NCI-H446 (cell line): ENCODE measurements around the gene MAP3K13.
A peak's percentile ranks its signal among the peaks of the same experiment; 100 is the strongest.

Source experiments
- DNase-seq, 2 experiments: peaks; one replicate each; lab custom pipeline; 2025; lab: John Stamatoyannopoulos, UW

The MAP3K13 gene

GRCh38 chr3:185362850-185363661 is at the start of gene MAP3K13:
Gene MAP3K13, plus strand, starts transcription at chr3:185363136. Its CDS starts 65,446 bp downstream, at chr3:185428582.
- DNase-seq: peak; percentile 94 to 98

- no peak for DNase-seq
Measured at GRCh38 chr3:185313693-185314246, 49.2 kb upstream of the MAP3K13 start.

GRCh38 chr3:185316740-185317412 is 46.1 kb upstream of the MAP3K13 start:
- no peak for DNase-seq

GRCh38 chr3:185317674-185318073 is 45.3 kb upstream of the MAP3K13 start:
- DNase-seq: no peak

- DNase-seq: no peak
Measured at GRCh38 chr3:185318141-185318540, 44.8 kb upstream of the MAP3K13 start.

- no peak for DNase-seq
Measured at GRCh38 chr3:185319801-185320200, 43.1 kb upstream of the MAP3K13 start.

- DNase-seq: no peak
Measured at GRCh38 chr3:185320949-185321348, 42.0 kb upstream of the MAP3K13 start.

GRCh38 chr3:185322101-185322719 is 40.7 kb upstream of the MAP3K13 start:
- DNase-seq: no peak

- no peak for DNase-seq
Measured at GRCh38 chr3:185325946-185326791, 36.8 kb upstream of the MAP3K13 start.

GRCh38 chr3:185327062-185327461 is 35.9 kb upstream of the MAP3K13 start:
- no peak for DNase-seq

GRCh38 chr3:185328324-185329004 is 34.5 kb upstream of the MAP3K13 start:
- no peak for DNase-seq

- DNase-seq: no peak
Measured at GRCh38 chr3:185330238-185330637, 32.7 kb upstream of the MAP3K13 start.

- no peak for DNase-seq
Measured at GRCh38 chr3:185330644-185331043, 32.3 kb upstream of the MAP3K13 start.

- DNase-seq: peak in 1 of 2 experiments; percentile 44
Measured at GRCh38 chr3:185332026-185332735, 30.8 kb upstream of the MAP3K13 start.

GRCh38 chr3:185335799-185336198 is 27.1 kb upstream of the MAP3K13 start:
- DNase-seq: peak in 1 of 2 experiments; percentile 19

GRCh38 chr3:185337231-185337816 is 25.6 kb upstream of the MAP3K13 start:
- DNase-seq: no peak

- DNase-seq: no peak
Measured at GRCh38 chr3:185339945-185340344, 23.0 kb upstream of the MAP3K13 start.

GRCh38 chr3:185340751-185341150 is 22.2 kb upstream of the MAP3K13 start:
- DNase-seq: no peak

GRCh38 chr3:185341616-185342458 is 21.1 kb upstream of the MAP3K13 start:
- no peak for DNase-seq
